NCI-H1436 (cell line): Measurements from ENCODE around the gene SLC11A1.

Experiments used
- DNase-seq: peaks from one replicate; lab custom pipeline; 2025; lab: John Stamatoyannopoulos, UW

Gene SLC11A1

GRCh38 chr2:218367415-218368149 lies 14.5 kb upstream of the SLC11A1 start:
- no peak for DNase-seq

GRCh38 chr2:218368150-218368528 lies 13.9 kb upstream of the SLC11A1 start:
- DNase-seq, result no peak

GRCh38 chr2:218368621-218369153 lies 13.4 kb upstream of the SLC11A1 start:
- peak; percentile 17 for DNase-seq

- no peak for DNase-seq
These were observed 12.7 kb upstream of the SLC11A1 start for GRCh38 chr2:218369330-218369729.

GRCh38 chr2:218370410-218371063 lies 11.5 kb upstream of the SLC11A1 start:
- DNase-seq, result no peak

- DNase-seq, result no peak
These were observed 10.1 kb upstream of the SLC11A1 start for GRCh38 chr2:218371983-218372350.

- no peak for DNase-seq
These were observed 7.3 kb upstream of the SLC11A1 start for GRCh38 chr2:218374795-218375194.

GRCh38 chr2:218375212-218375611 lies 6.9 kb upstream of the SLC11A1 start:
- DNase-seq, result no peak

GRCh38 chr2:218378053-218378452 lies 4.0 kb upstream of the SLC11A1 start:
- no peak for DNase-seq

- no peak for DNase-seq
These were observed 712 bp downstream of the SLC11A1 start for GRCh38 chr2:218382785-218383184.

GRCh38 chr2:218383892-218384519 lies 1.9 kb downstream of the SLC11A1 start:
- DNase-seq, result no peak

- DNase-seq, result no peak
These were observed 2.9 kb downstream of the SLC11A1 start for GRCh38 chr2:218384975-218385374.

- DNase-seq, result no peak
These were observed 4.7 kb downstream of the SLC11A1 start for GRCh38 chr2:218386505-218387368.

GRCh38 chr2:218387369-218388194 lies 5.5 kb downstream of the SLC11A1 start:
- peak; percentile 69 for DNase-seq

- DNase-seq, result no peak
These were observed 7.5 kb downstream of the SLC11A1 start for GRCh38 chr2:218389333-218390150.

GRCh38 chr2:218391202-218391601 lies 9.1 kb downstream of the SLC11A1 start:
- DNase-seq, result no peak

- DNase-seq, result no peak
These were observed 10.4 kb downstream of the SLC11A1 start for GRCh38 chr2:218392459-218392858.

- no peak for DNase-seq
These were observed 10.9 kb downstream of the SLC11A1 start for GRCh38 chr2:218392891-218393462.

GRCh38 chr2:218393750-218394290 lies 11.7 kb downstream of the SLC11A1 start:
- no peak for DNase-seq
